ENCODE data around the gene PRX. TPM values are rescaled to one million over a fixed set of nuclear protein-coding genes. Genes with fewer than 3 reads are reported as not detected.

Gene PRX
- polyA plus RNA-seq, 3 donors = 0.13 to 0.76 TPM; not detected in 1

DNA sequence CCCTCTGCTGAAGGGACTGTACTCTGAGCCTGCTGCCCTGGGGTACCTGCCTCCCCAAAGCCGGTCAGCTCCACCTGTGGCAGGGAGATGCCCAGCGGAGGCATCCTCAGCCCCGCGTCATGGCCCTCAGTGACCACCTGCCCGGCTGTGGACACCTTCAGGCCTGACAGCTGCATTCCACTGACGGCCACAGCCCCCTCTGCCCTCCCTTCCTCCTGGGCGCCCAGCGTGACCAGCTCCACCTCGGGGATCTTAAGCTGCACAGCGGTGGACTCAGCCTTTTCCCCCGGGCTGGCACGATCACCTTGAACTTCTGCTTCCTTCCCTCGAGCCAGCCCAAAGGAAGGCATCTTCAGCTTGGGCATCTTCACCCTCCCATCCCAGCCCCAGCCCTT, 18.4 kb downstream of the PRX start:
- Histone ChIP-seq H3K27ac (ENCODE audit: low read depth in 1 of 2, low read length in 2 of 2) (no peak overlapping the region), H3K9ac (ENCODE audit: insufficient read depth, low read length, poor library complexity, severe bottlenecking) (no peak overlapping the region), H3K36me3 (replicated peaks in 1 of 2; ENCODE audit: control insufficient read depth in 1 of 2, insufficient read depth in 2 of 2, low read length in 2 of 2) (no peaks in the 10 kb centered on the region), H2AFZ (ENCODE audit: insufficient read depth, low read depth, low read length, poor library complexity, severe bottlenecking) (no peak overlapping the region), H3K79me2 (ENCODE audit: insufficient read depth, low read length) (no peaks in the 10 kb centered on the region), H3K27me3 (ENCODE audit: control insufficient read depth in 2 of 2, insufficient read depth in 2 of 2, low read length in 2 of 2) (no peaks in the 10 kb centered on the region), H3K9me3 (replicated peaks in 1 of 2; ENCODE audit: control insufficient read depth in 1 of 2, insufficient read depth in 1 of 2, low read length in 2 of 2) (no peaks in the 10 kb centered on the region), H3K4me2 (replicated peaks; ENCODE audit: extremely low read depth, low read length, poor library complexity, severe bottlenecking) (no peak overlapping the region), H4K20me1 (ENCODE audit: insufficient read depth, low read length) (no peaks in the 10 kb centered on the region), H3K4me1 (ENCODE audit: control insufficient read depth in 1 of 2, insufficient read depth in 2 of 2, low read length in 2 of 2) (peaks cover 11 to 12% of the 10 kb centered on the region in 2 donors), H3K4me3 (replicated peaks in 1 of 3; ENCODE audit: low read depth in 2 of 3, low read length in 3 of 3) (no peak overlapping the region)
- TF ChIP-seq, protein P1, sequence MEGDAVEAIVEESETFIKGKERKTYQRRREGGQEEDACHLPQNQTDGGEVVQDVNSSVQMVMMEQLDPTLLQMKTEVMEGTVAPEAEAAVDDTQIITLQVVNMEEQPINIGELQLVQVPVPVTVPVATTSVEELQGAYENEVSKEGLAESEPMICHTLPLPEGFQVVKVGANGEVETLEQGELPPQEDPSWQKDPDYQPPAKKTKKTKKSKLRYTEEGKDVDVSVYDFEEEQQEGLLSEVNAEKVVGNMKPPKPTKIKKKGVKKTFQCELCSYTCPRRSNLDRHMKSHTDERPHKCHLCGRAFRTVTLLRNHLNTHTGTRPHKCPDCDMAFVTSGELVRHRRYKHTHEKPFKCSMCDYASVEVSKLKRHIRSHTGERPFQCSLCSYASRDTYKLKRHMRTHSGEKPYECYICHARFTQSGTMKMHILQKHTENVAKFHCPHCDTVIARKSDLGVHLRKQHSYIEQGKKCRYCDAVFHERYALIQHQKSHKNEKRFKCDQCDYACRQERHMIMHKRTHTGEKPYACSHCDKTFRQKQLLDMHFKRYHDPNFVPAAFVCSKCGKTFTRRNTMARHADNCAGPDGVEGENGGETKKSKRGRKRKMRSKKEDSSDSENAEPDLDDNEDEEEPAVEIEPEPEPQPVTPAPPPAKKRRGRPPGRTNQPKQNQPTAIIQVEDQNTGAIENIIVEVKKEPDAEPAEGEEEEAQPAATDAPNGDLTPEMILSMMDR (IDR thresholded peaks at IDR 0.05) = no peak
- 83% methylated on average over 12 of the region's 13 CpGs for WGBS (ENCODE audit: insufficient coverage)
- Mint-ChIP-seq H3K36me3 (no peaks in the 10 kb centered on the region), H3K9me3 (peaks cover 0 to 3% (median 0%) of the 10 kb centered on the region in 7 donors), H3K27me3 (ENCODE audit: low read depth in 3 of 3) (peaks cover 0 to 20% (median 12%) of the 10 kb centered on the region in 3 donors), H3K4me3 (no peak overlapping the region), H3K4me1 (peaks cover 21% of the 10 kb centered on the region), H3K27ac (peak overlapping the region in 1 of 7 donors; percentile 53)
- intact Hi-C loops (cut with micrococcal nuclease) = loop anchor here in 1 of 2 donors (10.0 kb wide), 1 partner anchor 90 kb away; no protein-coding TSS in a partner anchor
- no peak for DNase-seq

DNA sequence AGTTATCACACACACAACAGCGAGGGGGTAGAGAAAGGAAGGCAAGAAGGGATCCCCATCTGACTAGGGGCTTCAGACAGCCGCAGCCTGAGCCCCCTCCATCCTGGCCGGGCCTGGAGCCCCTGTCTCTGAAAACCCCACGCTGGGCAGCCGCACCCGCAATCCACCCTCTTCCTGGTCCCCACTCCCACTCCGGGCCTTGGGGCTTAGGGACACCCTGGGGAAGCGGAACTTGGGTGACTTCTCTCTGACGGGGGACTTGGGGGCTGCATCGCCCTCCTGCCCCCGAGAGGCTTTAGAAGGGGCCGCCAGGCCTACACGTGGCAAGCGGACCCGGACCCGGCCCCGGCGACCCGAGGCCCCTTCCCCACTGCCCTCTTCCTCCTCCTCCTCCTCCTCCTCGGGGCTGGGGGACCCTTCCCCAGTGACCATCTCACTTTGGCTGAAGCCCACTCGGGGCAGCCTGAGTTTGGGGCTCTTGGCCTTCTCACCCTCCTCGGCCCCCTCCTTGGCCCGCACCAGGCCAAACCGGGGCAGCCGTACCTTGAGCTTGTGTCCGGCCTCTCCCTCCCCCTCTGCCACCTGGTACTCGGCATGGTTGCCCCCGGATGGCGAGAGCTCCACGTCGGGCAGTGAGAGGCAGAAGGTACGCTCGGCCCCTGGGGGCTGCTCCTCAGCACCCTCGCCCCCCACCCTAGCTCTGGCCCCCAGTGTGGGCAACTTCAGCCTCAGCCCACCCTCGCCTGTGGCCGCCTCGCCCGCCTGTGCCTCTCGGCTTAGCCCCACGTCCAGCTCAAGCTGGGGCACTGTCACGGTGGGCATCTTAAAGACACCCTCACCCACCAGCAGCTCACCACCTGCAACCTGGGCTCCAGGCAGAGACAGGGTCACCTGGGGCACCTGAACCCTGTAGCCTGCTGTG, 19.0 kb downstream of the PRX start:
- peaks cover 11 to 12% of the 10 kb centered on the region in 2 donors for H3K4me1 ChIP-seq (ENCODE audit: control insufficient read depth in 1 of 2, insufficient read depth in 2 of 2, low read length in 2 of 2)
- no peaks in the 10 kb centered on the region for H4K20me1 ChIP-seq (ENCODE audit: insufficient read depth, low read length)
- H3K36me3 Mint-ChIP-seq = no peaks in the 10 kb centered on the region
- H3K79me2 ChIP-seq (ENCODE audit: insufficient read depth, low read length) = no peaks in the 10 kb centered on the region
- no peak overlapping the region for H3K4me3 ChIP-seq (replicated peaks in 1 of 3; ENCODE audit: low read depth in 2 of 3, low read length in 3 of 3)
- H3K27ac ChIP-seq (ENCODE audit: low read depth in 1 of 2, low read length in 2 of 2) = no peak overlapping the region
- H3K9ac ChIP-seq (ENCODE audit: insufficient read depth, low read length, poor library complexity, severe bottlenecking) = no peak overlapping the region
- no peaks in the 10 kb centered on the region for H3K9me3 ChIP-seq (replicated peaks in 1 of 2; ENCODE audit: control insufficient read depth in 1 of 2, insufficient read depth in 1 of 2, low read length in 2 of 2)
- H3K27me3 Mint-ChIP-seq (ENCODE audit: low read depth in 3 of 3) = peaks cover 1 to 19% (median 9%) of the 10 kb centered on the region in 3 donors
- no peak overlapping the region for H3K27ac Mint-ChIP-seq
- no peak overlapping the region for H3K4me3 Mint-ChIP-seq
- H3K36me3 ChIP-seq (replicated peaks in 1 of 2; ENCODE audit: control insufficient read depth in 1 of 2, insufficient read depth in 2 of 2, low read length in 2 of 2) = no peaks in the 10 kb centered on the region
- TF ChIP-seq, protein P1 (IDR thresholded peaks at IDR 0.05) = no peak
- peaks cover 0 to 3% (median 0%) of the 10 kb centered on the region in 7 donors for H3K9me3 Mint-ChIP-seq
- no peak overlapping the region for H2AFZ ChIP-seq (ENCODE audit: insufficient read depth, low read depth, low read length, poor library complexity, severe bottlenecking)
- peaks cover 20% of the 10 kb centered on the region for H3K4me1 Mint-ChIP-seq
- no peaks in the 10 kb centered on the region for H3K27me3 ChIP-seq (ENCODE audit: control insufficient read depth in 2 of 2, insufficient read depth in 2 of 2, low read length in 2 of 2)
- intact Hi-C loops (cut with micrococcal nuclease) = loop anchor here in 1 of 2 donors (10.0 kb wide), 1 partner anchor 89 kb away; no protein-coding TSS in a partner anchor
- WGBS (ENCODE audit: insufficient coverage) = 97% methylated on average over 19 of the region's 41 CpGs
- DNase-seq = no peak
- no peak overlapping the region for H3K4me2 ChIP-seq (replicated peaks; ENCODE audit: extremely low read depth, low read length, poor library complexity, severe bottlenecking)
